ENCODE data around the gene PRELP. TPM values are rescaled to one million over a fixed set of nuclear protein-coding genes. Genes with fewer than 3 reads are reported as not detected.

PRELP gene
- total RNA-seq, 1 experiment from 2014 or later: not detected

DNA sequence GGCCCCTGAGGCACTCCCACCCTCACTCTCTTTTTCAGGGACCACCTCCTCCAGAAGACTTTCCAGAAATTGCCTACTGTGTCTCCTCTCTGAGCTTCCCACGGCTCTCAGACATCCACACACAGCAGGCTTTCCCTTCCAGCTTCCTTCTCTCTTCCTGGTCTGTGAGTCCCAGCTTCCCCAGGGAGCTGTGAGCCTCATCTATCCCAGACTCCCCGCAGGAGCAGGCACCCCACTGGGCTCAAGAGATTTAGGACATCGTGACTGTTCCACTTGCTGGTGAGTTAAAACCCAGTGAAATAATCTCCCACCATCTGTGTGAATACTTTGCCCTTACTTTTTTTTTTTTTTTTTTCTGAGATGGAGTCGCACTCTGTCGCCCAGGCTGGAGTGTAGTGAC, 22.0 kb upstream of the PRELP start:
- DNase-seq (ENCODE audit: low spot score): no peak

DNA sequence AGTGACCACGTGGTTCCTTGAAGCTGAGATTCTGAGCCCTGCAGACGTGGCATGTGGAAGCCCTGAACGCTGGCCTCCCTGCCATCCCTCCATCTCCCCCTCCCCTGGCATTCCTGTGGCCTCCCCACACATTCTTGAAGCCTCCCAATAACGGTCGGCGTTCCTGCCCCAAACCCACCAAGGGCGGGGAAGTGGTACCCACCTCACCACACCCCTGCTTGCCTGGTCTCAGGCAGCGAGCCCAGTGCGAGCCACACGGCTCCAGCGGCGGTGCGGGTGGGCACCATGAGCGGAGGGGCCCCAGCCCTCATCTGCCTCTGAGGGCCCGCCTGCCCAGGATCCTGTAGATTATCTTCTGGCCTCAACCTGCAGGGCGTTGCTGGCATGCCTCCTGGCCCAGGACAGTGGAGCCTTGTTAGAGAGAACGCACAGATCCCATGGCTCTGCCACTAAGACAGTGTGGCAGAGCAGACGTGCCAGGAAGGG, 20.6 kb upstream of the PRELP start:
- DNase-seq (ENCODE audit: low spot score): peak; percentile 88

GRCh38 chr1:203455706-203456105, 19.9 kb upstream of the PRELP start:
- DNase-seq (ENCODE audit: low spot score): no peak

GRCh38 chr1:203456577-203456976, 19.0 kb upstream of the PRELP start:
- DNase-seq (ENCODE audit: low spot score): no peak

GRCh38 chr1:203458078-203458477, 17.5 kb upstream of the PRELP start:
- no peak for DNase-seq (ENCODE audit: low spot score)

GRCh38 chr1:203459671-203460201, 15.9 kb upstream of the PRELP start:
- no peak for DNase-seq (ENCODE audit: low spot score)

DNA sequence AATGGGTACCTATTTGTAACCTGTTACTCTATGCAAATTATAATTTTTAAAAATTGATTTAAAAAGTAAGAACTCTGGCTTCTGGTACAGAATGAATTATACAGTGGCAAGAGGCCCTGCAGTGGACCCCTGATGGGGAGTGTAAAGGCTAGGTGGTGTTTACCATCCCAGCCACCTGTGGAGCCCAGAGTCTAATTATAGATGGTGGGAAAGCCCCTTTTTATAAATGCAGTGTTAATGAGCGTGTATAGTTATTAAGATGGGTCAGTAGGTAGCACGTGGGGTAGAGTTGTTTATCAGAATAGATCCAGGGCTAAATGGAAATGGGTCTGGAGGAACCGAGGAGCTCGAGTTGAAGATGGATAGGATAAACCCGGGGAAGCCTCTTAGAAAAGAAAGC, 13.9 kb upstream of the PRELP start:
- no peak for DNase-seq (ENCODE audit: low spot score)

DNA sequence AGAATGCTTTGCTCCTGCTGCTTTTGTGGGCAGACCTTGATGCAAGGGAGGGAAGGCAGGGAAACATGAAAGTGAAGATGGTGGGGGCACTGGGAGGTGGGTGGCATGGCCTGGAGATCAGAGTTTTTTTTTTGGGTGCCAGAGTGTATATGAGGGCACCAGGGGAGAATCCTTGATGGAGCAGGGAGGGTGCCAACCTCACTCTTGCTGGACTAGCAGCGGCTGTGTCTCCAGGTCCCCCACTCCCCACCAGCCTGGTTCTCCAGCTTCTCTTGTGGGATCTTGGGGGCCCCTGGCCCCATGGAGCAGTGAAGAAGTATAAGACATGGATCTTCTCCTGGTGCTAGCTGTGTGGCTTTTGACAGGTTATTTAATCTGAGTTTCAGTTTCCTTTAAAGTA, 13.5 kb upstream of the PRELP start:
- no peak for DNase-seq (ENCODE audit: low spot score)

DNA sequence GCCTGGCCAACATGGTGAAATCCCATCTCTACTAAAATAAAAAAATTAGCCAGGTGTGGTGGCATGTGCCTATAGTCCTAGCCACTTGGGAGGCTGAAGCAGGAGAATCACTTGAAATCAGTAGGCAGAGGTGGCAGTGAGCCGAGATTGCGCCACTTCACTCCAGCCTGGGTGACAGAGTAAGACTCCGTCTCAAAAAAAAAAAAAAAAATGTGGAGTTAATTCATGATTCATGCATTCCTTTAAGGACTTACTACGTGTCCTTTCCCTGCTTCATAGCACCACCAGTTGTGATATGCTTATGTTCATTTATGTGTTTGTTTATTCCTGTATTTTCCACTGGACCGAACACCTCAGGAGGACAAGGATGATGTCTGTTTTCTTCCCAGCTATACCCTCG, 12.7 kb upstream of the PRELP start:
- peak; percentile 80 for DNase-seq (ENCODE audit: low spot score)

- peak; percentile 40 for DNase-seq (ENCODE audit: low spot score)
Observed at GRCh38 chr1:203463469-203464062, 12.0 kb upstream of the PRELP start.

- DNase-seq (ENCODE audit: low spot score): peak; percentile 68
Observed at GRCh38 chr1:203464226-203464625, 11.4 kb upstream of the PRELP start.

GRCh38 chr1:203464743-203465142, 10.9 kb upstream of the PRELP start:
- DNase-seq (ENCODE audit: low spot score): no peak

GRCh38 chr1:203465146-203465798, 10.3 kb upstream of the PRELP start:
- no peak for DNase-seq (ENCODE audit: low spot score)

GRCh38 chr1:203465948-203466347, 9.7 kb upstream of the PRELP start:
- DNase-seq (ENCODE audit: low spot score): no peak

GRCh38 chr1:203466906-203467549, 8.6 kb upstream of the PRELP start:
- DNase-seq (ENCODE audit: low spot score): peak; percentile 60

- no peak for DNase-seq (ENCODE audit: low spot score)
Observed at GRCh38 chr1:203467550-203467921, 8.1 kb upstream of the PRELP start.

DNA sequence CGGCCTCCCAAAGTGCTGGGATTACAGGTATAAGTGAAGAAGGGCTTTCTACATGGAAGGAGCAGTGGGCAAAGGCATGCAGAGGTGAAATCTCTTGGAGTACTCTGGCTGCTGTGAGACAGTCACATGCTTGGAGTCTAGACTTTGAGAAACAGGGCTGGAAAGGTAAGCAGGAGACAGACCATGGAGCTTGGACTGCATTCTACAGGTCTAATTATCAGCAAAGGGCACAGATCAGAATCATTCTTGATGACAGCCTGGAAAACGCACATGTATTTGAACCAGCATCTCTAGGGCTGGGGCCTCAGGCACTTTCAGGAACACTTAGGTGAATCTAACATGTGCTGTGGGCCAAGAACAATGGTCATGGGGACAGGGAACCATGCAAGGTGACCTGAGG, 7.3 kb upstream of the PRELP start:
- DNase-seq (ENCODE audit: low spot score): no peak

DNA sequence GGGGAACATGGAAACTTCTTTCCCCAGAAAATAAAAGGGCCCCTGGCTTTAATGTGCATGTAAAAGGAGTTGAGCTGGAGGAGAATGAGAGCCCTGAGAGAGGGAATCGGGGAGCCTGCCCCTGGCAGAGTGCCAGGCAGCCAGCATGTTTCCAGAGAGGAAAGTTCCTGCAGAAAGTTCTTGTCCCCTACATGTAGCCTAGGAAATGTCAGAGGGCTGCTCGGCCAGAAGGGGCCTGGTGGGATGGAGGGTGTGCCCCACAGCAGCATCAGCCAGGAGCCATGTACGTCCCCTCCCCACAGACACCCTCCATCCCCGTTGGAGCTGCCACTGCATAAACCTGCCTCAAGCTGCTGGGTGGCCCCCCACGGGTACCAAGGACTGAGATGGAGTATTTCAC, 5.4 kb upstream of the PRELP start:
- no peak for DNase-seq (ENCODE audit: low spot score)

DNA sequence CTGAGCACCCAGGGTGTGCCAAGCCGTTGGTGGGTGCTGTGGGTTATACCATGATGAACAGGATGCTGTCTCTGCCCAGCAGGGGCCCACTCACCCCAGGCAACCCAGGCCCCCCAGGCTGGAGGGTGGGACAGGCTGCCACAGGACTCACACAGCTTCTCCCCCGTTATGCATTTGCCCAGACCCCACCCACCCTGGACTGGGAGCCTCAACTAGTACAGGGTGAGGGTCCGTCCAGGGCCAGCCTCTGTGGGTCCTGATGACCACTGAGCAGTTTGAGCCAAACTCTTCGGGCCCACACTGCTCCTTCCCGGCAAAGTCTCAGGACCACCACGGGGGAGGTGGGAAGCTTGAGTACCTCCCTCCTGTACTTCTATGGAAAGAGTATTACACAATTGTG, 3.8 kb upstream of the PRELP start:
- no peak for DNase-seq (ENCODE audit: low spot score)

DNA sequence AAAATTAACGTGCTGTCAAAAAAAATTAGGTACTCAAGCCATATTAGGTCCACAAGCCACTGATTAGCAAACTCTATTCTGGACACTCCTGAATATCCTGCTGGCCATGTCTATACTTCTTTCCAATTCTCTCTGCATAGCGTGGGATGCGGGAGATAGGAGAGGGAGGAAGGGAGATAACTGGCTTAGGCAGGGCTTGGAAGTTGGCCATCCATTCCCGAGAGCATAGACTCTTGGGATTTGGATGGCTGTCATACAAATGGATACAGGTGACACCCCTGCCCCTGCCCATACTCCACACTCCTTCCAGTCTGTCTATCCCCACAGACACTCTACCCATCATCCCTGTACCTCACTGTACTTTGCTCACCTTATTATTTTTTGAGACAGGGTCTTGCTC, 2.3 kb upstream of the PRELP start:
- DNase-seq (ENCODE audit: low spot score): no peak

- no peak for DNase-seq (ENCODE audit: low spot score)
Observed at GRCh38 chr1:203473781-203474305, 1.8 kb upstream of the PRELP start.

GRCh38 chr1:203476216-203476814, 709 bp downstream of the PRELP start:
- DNase-seq (ENCODE audit: low spot score): no peak

Data from A172 (cell line).